DND-41 (cell line): ENCODE data around the gene GEMIN7.

Source experiments
- EZH2 ChIP-seq: IDR thresholded peaks from 3 replicates; pipeline ENCODE4 v1.6.1; 2012; ENCODE audit warnings: borderline replicate concordance, low read depth, mild to moderate bottlenecking, moderate library complexity, low read length, inconsistent platforms; ENCODE audit not compliant: severe bottlenecking
- TF ChIP-seq, protein P1 (sequence below): IDR thresholded peaks from 2 replicates; pipeline ENCODE4 v1.5.1; 2012; ENCODE audit warnings: borderline replicate concordance, low read length, moderate library complexity, mild to moderate bottlenecking; ENCODE audit not compliant: poor library complexity, severe bottlenecking; ENCODE audit errors: extremely low read depth

DNA sequence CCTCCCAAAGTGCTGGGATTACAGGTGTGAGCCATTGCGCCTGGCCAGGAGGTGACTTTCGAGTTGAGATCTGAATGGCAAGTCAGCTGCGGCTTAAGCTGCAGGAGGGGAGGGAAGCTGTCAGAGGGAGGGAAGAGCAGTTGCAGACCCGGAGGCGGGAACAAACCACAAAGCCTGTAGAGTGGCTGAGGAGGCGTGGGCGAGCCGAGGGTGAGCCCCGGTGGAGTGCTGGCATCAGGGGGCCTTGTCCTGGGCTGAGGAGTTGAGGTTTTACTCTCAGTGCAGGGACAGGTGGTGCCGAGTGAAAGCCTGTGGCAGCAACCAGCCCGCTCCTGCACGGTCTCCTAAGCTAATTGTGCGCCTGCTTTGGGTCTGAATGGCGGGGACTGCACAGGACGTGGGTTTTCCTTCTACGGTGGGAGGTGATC lies 38.1 kb downstream of the GEMIN7 start:
- TF ChIP-seq, protein P1, sequence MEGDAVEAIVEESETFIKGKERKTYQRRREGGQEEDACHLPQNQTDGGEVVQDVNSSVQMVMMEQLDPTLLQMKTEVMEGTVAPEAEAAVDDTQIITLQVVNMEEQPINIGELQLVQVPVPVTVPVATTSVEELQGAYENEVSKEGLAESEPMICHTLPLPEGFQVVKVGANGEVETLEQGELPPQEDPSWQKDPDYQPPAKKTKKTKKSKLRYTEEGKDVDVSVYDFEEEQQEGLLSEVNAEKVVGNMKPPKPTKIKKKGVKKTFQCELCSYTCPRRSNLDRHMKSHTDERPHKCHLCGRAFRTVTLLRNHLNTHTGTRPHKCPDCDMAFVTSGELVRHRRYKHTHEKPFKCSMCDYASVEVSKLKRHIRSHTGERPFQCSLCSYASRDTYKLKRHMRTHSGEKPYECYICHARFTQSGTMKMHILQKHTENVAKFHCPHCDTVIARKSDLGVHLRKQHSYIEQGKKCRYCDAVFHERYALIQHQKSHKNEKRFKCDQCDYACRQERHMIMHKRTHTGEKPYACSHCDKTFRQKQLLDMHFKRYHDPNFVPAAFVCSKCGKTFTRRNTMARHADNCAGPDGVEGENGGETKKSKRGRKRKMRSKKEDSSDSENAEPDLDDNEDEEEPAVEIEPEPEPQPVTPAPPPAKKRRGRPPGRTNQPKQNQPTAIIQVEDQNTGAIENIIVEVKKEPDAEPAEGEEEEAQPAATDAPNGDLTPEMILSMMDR, result no peak
- TF ChIP-seq EZH2, result no peak
